B cell (primary cell): ENCODE measurements around the gene CEP250. TPM values are rescaled to one million over a fixed set of nuclear protein-coding genes. Genes with fewer than 3 reads are reported as not detected.

Source experiments
- ATAC-seq: fragments of 200-7000 bp; cut with Tn5 transposase; one replicate; pipeline ENCODE4 v1.10.0; 2021; ENCODE audit warnings: low read depth, mild to moderate bottlenecking, moderate number of reproducible peaks, moderate library complexity
- CTCF ChIA-PET: fragments of 350-600 bp; sonication (Branson Sonifier 250); formaldehyde crosslinking; loops from one replicate; lab custom pipeline; 2021; ENCODE audit warnings: antibody characterized with exemption, inconsistent platforms; lab: Charles Lee
- POLR2A ChIA-PET: fragments of 350-600 bp; sonication (Branson Sonifier 250); formaldehyde crosslinking; loops from one replicate; lab custom pipeline; 2021; ENCODE audit warnings: antibody characterized with exemption; lab: Charles Lee
- DNase-seq: peaks from one replicate; pipeline ENCODE4 v3.0.0; 2013
- H2AFZ ChIP-seq: 2 replicates; pipeline ENCODE4 v1.6.1; 2012; ENCODE audit warnings: mild to moderate bottlenecking, low read depth, low read length; ENCODE audit not compliant: insufficient read depth, poor library complexity, severe bottlenecking
- H3K27ac ChIP-seq, 2 donors: 1 replicate in 1 of 2; 2 replicates in 1 of 2; pipeline ENCODE4 v1.5.1; 2012 to 2013; ENCODE audit warnings: low read length in 2 of 2, mild to moderate bottlenecking in 2 of 2, moderate library complexity in 1 of 2
- H3K27me3 ChIP-seq, 4 experiments: fragments of 200-600 bp in 1 of 4; sonication (generic) in 1 of 4; replicated peaks in 1 of 4; 1 replicate in 2 of 4; 2 replicates in 2 of 4; pipeline versions ENCODE4 v1.6.1 to v1.7.0; 2013 to 2016; ENCODE audit warnings: low read length in 3 of 4, mild to moderate bottlenecking in 2 of 4, mixed read lengths in 1 of 4, moderate library complexity in 1 of 4; ENCODE audit not compliant: insufficient read depth in 4 of 4, control insufficient read depth in 3 of 4; ENCODE audit errors: control extremely low read depth in 1 of 4
- H3K36me3 ChIP-seq, 2 experiments: replicated peaks in 1 of 2; 1 replicate in 1 of 2; 2 replicates in 1 of 2; pipeline versions ENCODE4 v1.6.1 to v1.7.1; 2013; ENCODE audit warnings: low read length in 1 of 2; ENCODE audit not compliant: insufficient read depth in 2 of 2, control insufficient read depth in 1 of 2; ENCODE audit errors: control extremely low read depth in 1 of 2, extremely low read depth in 1 of 2
- H3K4me1 ChIP-seq, 2 donors: fragments of 200-600 bp in 1 of 2; sonication (generic) in 1 of 2; 1 replicate in 1 of 2; 2 replicates in 1 of 2; pipeline versions ENCODE4 v1.5.1 to v1.6.1; 2013 to 2017; ENCODE audit warnings: low read length in 2 of 2; ENCODE audit not compliant: control insufficient read depth in 2 of 2, insufficient read depth in 2 of 2
- H3K4me2 ChIP-seq: replicated peaks from 2 replicates; pipeline ENCODE3; 2012; ENCODE audit warnings: mild to moderate bottlenecking, low read depth, low read length; ENCODE audit not compliant: poor library complexity, severe bottlenecking
- H3K4me3 ChIP-seq, 5 experiments: fragments of 200-600 bp in 1 of 5; sonication (generic) in 1 of 5; 1 replicate in 3 of 5; 2 replicates in 2 of 5; pipeline versions ENCODE4 v1.5.1 to v1.7.0; 2011 to 2016; ENCODE audit warnings: low read length in 4 of 5, mild to moderate bottlenecking in 4 of 5, low read depth in 2 of 5, control low read depth in 1 of 5, moderate library complexity in 1 of 5; ENCODE audit not compliant: insufficient read depth in 1 of 5; ENCODE audit errors: control extremely low read depth in 1 of 5, extremely low read depth in 1 of 5
- H3K79me2 ChIP-seq: fragments of 200-600 bp; sonication (generic); one replicate; pipeline ENCODE4 v1.6.0; 2016; ENCODE audit warnings: low read length; ENCODE audit not compliant: control insufficient read depth, insufficient read depth
- H3K9ac ChIP-seq: fragments of 200-600 bp; sonication (generic); 2 replicates; pipeline ENCODE4 v1.6.1; 2017; ENCODE audit warnings: mild to moderate bottlenecking, low read length, moderate library complexity
- H3K9me3 ChIP-seq, 3 donors: one replicate each; pipeline versions ENCODE4 v1.6.1 to v1.7.1; 2013; ENCODE audit warnings: low read length in 2 of 3; ENCODE audit not compliant: control insufficient read depth in 2 of 3, insufficient read depth in 1 of 3; ENCODE audit errors: control extremely low read depth in 1 of 3
- H4K20me1 ChIP-seq: 2 replicates; pipeline ENCODE4 v1.6.0; 2012; ENCODE audit warnings: mild to moderate bottlenecking, low read length; ENCODE audit not compliant: insufficient read depth, control insufficient read depth, poor library complexity, severe bottlenecking
- H3K27ac Mint-ChIP-seq: one replicate; pipeline ENCODE4 v1.8.0; 2021; ENCODE audit warnings: mixed read lengths
- H3K27me3 Mint-ChIP-seq: one replicate; pipeline ENCODE4 v1.8.0; 2021; ENCODE audit warnings: mixed read lengths
- H3K4me1 Mint-ChIP-seq: one replicate; pipeline ENCODE4 v1.8.0; 2021; ENCODE audit warnings: mixed read lengths
- H3K4me3 Mint-ChIP-seq: one replicate; pipeline ENCODE4 v1.8.0; 2021; ENCODE audit warnings: mixed read lengths
- H3K9me3 Mint-ChIP-seq: one replicate; pipeline ENCODE4 v1.8.0; 2022; ENCODE audit warnings: mixed read lengths; ENCODE audit not compliant: insufficient read depth
- CTCF ChIP-seq: fragments of 200-600 bp; IDR thresholded peaks from one replicate; pipeline ENCODE4 v1.8.0; 2022; ENCODE audit warnings: antibody characterized with exemption, mild to moderate bottlenecking
- EZH2 ChIP-seq: IDR thresholded peaks from 2 replicates; pipeline ENCODE4 v1.6.1; 2012; ENCODE audit warnings: borderline replicate concordance, low read depth, mild to moderate bottlenecking, moderate library complexity, low read length; ENCODE audit not compliant: insufficient read depth, poor library complexity, severe bottlenecking
- WGBS: methylation state at CpG from one replicate; pipeline ENCODE4 v1.1.5; 2013; ENCODE audit warnings: missing lambda C conversion rate; ENCODE audit not compliant: insufficient coverage; 5-methylcytosine and 5-hydroxymethylcytosine counted together
- intact Hi-C: fragments of 100-400 bp; cut with micrococcal nuclease; formaldehyde crosslinking; loops from one replicate; pipeline ENCODE4 v1.10.0; 2022
- polyA plus RNA-seq: library from polyadenylated mRNA; depleted of rRNA; stranded (reverse); fragments of >200 nt; gene quantifications from 2 replicates; pipeline ENCODE4 v1.2.3, GENCODE V29; 2012
- total RNA-seq, 2 donors: library from RNA; stranded (reverse); fragments of 120-200 nt in 1 of 2; gene quantifications; 1 replicate in 1 of 2; 2 replicates in 1 of 2; pipeline versions ENCODE4 v1.2.3 to v1.2.4, GENCODE V29; 2013 to 2022

CEP250 gene
- total and polyA plus RNA-seq, 2 donors (not counting 1 experiment from before 2014, with no cell fraction given) = 14.6 to 78.5 TPM

GRCh38 chr20:35405775-35406174, 49.6 kb upstream of the CEP250 start:
- H3K27me3 Mint-ChIP-seq = no peaks in the 10 kb centered on the region
- peaks cover 20% of the 10 kb centered on the region for H3K4me1 Mint-ChIP-seq
- TF ChIP-seq CTCF (no peak), EZH2 (no peak)
- Histone ChIP-seq H3K9ac (no peak overlapping the region), H3K9me3 (peaks cover 2 to 4% (median 3%) of the 10 kb centered on the region in 3 donors), H3K27me3 (no peaks in the 10 kb centered on the region), H3K27ac (no peak overlapping the region), H3K4me3 (no peak overlapping the region), H3K79me2 (peaks cover 63% of the 10 kb centered on the region), H4K20me1 (peaks cover 13% of the 10 kb centered on the region), H3K4me1 (peaks cover 10 to 12% of the 10 kb centered on the region in 2 donors), H3K4me2 (no peak overlapping the region), H2AFZ (no peak overlapping the region), H3K36me3 (peaks cover 9 to 10% of the 10 kb centered on the region in 2 experiments)
- H3K27ac Mint-ChIP-seq = no peak overlapping the region
- CTCF ChIA-PET = interaction anchor here (1.3 kb wide), 1 partner anchor 42 kb away, joined by 5 read pairs; no protein-coding TSS in a partner anchor
- ATAC-seq (no peak), DNase-seq (no peak)
- POLR2A ChIA-PET = no interaction called here
- WGBS = no CpG with 5 or more reads among the region's 3 CpGs
- intact Hi-C loops = no loop called here
- peaks cover 1% of the 10 kb centered on the region for H3K9me3 Mint-ChIP-seq
- no peak overlapping the region for H3K4me3 Mint-ChIP-seq

DNA sequence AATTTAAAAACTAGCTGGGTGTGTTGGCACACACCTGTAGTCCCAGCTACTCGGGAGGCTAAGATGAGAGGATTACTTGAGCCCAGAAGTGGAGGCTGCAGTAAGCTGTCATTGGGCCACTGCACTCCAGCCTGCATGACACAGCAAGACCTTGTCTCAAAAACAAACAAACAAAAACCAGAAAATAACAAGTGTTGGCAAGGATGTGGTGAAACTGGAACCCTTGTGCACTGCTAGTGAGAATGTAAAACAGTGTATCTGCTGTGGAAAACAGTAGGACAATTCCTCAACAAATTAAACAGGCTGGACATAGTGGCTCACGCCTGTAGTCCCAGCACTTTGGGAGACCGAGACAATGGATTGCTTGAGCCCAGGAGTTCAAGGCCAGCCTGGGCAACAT, 47.1 kb upstream of the CEP250 start:
- peaks cover 57% of the 10 kb centered on the region for H3K79me2 ChIP-seq
- intact Hi-C loops = no loop called here
- peaks cover 1% of the 10 kb centered on the region for H3K9me3 Mint-ChIP-seq

More for the DNA sequence above, 47.1 kb upstream of the CEP250 start:
- ChIA-PET POLR2A (no interaction called here), CTCF (interaction anchor here (0.6 kb wide), 1 partner anchor 869 kb away, joined by 4 read pairs; no protein-coding TSS in a partner anchor)
- WGBS = 100% methylated on average over 1 of the region's 3 CpGs
- Mint-ChIP-seq H3K4me1 (peaks cover 35% of the 10 kb centered on the region), H3K4me3 (no peak overlapping the region), H3K27me3 (no peaks in the 10 kb centered on the region), H3K27ac (no peak overlapping the region)
- Histone ChIP-seq H3K9ac (no peak overlapping the region), H3K27ac (no peak overlapping the region), H4K20me1 (peaks cover 3% of the 10 kb centered on the region), H3K27me3 (no peaks in the 10 kb centered on the region), H3K36me3 (peaks cover 9 to 10% of the 10 kb centered on the region in 2 experiments), H2AFZ (no peak overlapping the region), H3K4me3 (no peak overlapping the region), H3K9me3 (peaks cover 2 to 4% (median 3%) of the 10 kb centered on the region in 3 donors), H3K4me2 (no peak overlapping the region), H3K4me1 (peaks cover 18 to 27% of the 10 kb centered on the region in 2 donors)
- ATAC-seq (no peak), DNase-seq (no peak)
- TF ChIP-seq CTCF (no peak), EZH2 (no peak)
